ENCODE data around the gene ARHGAP23.

ARHGAP23 gene, protein sequence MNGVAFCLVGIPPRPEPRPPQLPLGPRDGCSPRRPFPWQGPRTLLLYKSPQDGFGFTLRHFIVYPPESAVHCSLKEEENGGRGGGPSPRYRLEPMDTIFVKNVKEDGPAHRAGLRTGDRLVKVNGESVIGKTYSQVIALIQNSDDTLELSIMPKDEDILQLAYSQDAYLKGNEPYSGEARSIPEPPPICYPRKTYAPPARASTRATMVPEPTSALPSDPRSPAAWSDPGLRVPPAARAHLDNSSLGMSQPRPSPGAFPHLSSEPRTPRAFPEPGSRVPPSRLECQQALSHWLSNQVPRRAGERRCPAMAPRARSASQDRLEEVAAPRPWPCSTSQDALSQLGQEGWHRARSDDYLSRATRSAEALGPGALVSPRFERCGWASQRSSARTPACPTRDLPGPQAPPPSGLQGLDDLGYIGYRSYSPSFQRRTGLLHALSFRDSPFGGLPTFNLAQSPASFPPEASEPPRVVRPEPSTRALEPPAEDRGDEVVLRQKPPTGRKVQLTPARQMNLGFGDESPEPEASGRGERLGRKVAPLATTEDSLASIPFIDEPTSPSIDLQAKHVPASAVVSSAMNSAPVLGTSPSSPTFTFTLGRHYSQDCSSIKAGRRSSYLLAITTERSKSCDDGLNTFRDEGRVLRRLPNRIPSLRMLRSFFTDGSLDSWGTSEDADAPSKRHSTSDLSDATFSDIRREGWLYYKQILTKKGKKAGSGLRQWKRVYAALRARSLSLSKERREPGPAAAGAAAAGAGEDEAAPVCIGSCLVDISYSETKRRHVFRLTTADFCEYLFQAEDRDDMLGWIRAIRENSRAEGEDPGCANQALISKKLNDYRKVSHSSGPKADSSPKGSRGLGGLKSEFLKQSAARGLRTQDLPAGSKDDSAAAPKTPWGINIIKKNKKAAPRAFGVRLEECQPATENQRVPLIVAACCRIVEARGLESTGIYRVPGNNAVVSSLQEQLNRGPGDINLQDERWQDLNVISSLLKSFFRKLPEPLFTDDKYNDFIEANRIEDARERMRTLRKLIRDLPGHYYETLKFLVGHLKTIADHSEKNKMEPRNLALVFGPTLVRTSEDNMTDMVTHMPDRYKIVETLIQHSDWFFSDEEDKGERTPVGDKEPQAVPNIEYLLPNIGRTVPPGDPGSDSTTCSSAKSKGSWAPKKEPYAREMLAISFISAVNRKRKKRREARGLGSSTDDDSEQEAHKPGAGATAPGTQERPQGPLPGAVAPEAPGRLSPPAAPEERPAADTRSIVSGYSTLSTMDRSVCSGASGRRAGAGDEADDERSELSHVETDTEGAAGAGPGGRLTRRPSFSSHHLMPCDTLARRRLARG (N-terminal part only)

GRCh38 chr17:38428112-38428642 is at the start of gene ARHGAP23:
TSS of gene ARHGAP23 (plus strand) at chr17:38428464. CDS start at chr17:38428486, 22 bp downstream.
- peak; percentile 74 for DNase-seq (ENCODE audit: low read depth)

- no peak for DNase-seq (ENCODE audit: low read depth)
Measured at GRCh38 chr17:38379448-38379847, 48.8 kb upstream of the ARHGAP23 start.

- DNase-seq (ENCODE audit: low read depth) = no peak
Measured at GRCh38 chr17:38395090-38395489, 33.2 kb upstream of the ARHGAP23 start.

DNA sequence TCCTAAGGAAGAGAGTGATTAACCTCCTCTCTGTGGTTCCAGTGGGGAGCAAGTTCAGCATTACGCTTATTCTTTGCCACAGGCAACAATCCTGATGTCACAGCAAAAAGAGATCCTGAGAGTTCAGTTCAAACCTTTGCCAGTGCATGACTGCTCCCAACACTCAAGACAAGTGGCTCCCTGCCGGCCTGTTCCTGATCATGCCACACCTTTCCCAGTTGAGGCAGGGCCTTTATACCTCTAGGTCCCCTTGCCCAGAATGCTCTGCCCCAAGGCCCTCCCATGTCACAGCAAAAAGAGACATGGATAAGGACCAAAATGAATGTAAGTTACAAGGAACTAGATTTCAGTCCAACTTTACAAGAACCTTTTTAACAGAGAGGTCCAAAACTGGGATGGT is 31.0 kb upstream of the ARHGAP23 start:
- DNase-seq (ENCODE audit: low read depth) = no peak

- no peak for DNase-seq (ENCODE audit: low read depth)
Measured at GRCh38 chr17:38400286-38400685, 28.0 kb upstream of the ARHGAP23 start.

GRCh38 chr17:38401459-38401858 is 26.8 kb upstream of the ARHGAP23 start:
- no peak for DNase-seq (ENCODE audit: low read depth)

GRCh38 chr17:38402897-38403296 is 25.4 kb upstream of the ARHGAP23 start:
- DNase-seq (ENCODE audit: low read depth) = no peak

DNA sequence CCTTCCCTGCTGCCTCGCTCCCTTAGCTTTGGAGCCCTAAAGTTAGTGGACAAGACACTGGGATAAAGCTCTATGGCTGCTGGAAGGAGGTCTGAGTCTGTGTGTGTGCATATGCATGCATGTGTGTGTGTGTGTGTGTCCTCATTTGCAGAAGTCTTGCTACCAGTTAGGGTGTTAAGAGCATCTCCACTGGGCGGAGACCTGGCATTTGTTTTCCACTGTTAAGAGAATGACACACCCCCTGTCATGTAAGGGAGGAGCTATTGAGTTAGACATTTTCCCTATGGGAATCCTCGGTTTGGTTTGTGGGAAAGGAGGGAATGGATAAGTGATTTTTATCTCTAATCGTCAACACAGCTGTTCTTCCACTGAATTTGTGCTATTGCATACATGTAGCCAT is 24.8 kb upstream of the ARHGAP23 start:
- DNase-seq (ENCODE audit: low read depth) = peak; percentile 60

- no peak for DNase-seq (ENCODE audit: low read depth)
Measured at GRCh38 chr17:38404174-38404943, 23.9 kb upstream of the ARHGAP23 start.

GRCh38 chr17:38405654-38406053 is 22.6 kb upstream of the ARHGAP23 start:
- DNase-seq (ENCODE audit: low read depth) = no peak

DNA sequence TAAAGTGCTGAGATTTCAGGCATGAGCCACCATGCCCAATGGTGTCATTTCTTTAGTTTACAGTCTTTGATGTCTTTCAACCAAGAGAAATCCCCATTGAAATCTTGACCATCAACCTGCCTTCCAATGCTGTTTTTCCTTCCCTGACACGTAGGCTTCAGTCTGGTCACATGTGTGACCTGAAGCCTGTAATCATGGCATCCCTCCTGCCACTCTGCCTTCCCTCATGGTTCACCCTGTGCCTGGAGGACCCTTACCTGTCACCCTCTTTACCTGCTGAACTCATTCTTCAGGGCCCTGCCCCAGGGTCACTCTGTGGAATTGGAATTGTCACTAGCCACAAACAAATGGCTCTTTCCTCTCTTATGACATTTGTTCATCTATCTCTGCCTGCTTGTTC is 18.1 kb upstream of the ARHGAP23 start:
- DNase-seq (ENCODE audit: low read depth) = no peak

GRCh38 chr17:38415250-38416194 is 12.7 kb upstream of the ARHGAP23 start:
- peak; percentile 53 for DNase-seq (ENCODE audit: low read depth)

- peak; percentile 57 for DNase-seq (ENCODE audit: low read depth)
Measured at GRCh38 chr17:38416840-38417209, 11.4 kb upstream of the ARHGAP23 start.

GRCh38 chr17:38417210-38417951 is 10.9 kb upstream of the ARHGAP23 start:
- no peak for DNase-seq (ENCODE audit: low read depth)

GRCh38 chr17:38418062-38418692 is 10.1 kb upstream of the ARHGAP23 start:
- no peak for DNase-seq (ENCODE audit: low read depth)

DNA sequence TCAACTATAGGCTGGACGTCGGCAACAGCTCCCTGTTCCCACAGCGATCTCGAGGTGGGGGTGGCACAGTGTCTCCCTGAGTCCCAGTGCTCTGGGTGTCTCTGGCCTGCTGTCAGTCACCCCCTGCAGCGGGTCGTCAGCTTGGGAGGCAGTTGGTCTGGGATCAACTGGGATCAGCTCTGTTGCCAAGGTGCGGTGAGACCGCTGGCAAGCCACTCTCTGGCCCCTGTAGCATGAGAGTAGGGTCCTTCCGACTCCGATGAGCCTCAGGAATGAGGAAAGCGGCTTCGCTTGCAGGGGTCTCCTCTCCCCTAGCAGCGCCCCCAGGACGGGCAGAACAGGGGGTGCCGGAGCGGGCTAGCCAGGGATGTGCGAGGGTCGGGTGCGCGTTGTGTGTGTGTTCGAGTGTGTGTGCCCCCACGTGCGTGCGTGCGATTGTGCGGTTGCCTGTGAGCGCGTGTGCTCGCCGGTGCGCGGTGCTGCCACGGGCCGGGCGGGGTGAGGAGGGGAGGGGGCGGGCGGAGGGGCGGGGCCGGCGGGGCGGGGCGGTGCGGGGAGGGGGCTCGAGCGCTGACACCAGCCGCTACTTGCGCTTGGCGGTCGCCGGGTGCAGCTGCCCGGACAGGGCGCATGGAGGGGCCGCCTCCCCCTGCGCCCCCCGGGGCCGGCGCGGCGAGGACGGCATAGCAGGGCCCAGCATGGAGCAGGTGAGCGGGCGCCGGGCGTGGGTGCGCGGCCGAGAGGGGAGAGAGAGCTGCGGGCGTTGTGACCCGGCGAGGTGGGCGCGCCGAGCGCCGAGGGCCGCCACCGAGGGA is 9.4 kb upstream of the ARHGAP23 start:
- DNase-seq (ENCODE audit: low read depth) = no peak

- DNase-seq (ENCODE audit: low read depth) = no peak
Measured at GRCh38 chr17:38419508-38419981, 8.7 kb upstream of the ARHGAP23 start.

GRCh38 chr17:38420518-38420917 is 7.7 kb upstream of the ARHGAP23 start:
- DNase-seq (ENCODE audit: low read depth) = no peak
